Stimulated activated CD4-positive, alpha-beta T cell treated with anti-CD3 and anti-CD28 coated beads, Interleukin-4, amount 100 ng/mL, for 48 hours (primary cell): ENCODE results near the gene PLPP3.

ENCODE experiments used
- DNase-seq, 2 donors: peaks; one replicate each; pipeline ENCODE4 v3.0.0-alpha.2; 2020; ENCODE audit warnings: low read depth in 2 of 2

Gene PLPP3

DNA sequence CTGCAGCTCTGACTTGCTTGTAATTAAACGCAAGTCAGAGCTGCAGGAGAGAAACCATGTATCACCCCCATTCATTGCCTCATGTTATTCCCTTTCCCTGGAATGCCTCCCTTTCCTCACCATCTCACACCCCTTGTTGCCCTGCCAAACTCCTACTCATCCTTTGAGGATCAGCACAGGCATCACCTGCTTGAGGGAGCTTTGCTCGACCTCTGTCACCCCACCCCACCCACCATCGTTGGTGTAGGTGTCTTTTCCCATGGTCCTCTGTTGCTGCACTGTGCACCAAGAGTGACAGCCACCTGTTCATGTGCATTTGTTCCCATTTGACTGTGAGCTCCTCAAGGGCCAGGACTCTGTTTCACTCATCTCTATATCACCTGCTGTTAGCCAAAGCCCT, 117.2 kb downstream of the PLPP3 start:
- no peak for DNase-seq

DNA sequence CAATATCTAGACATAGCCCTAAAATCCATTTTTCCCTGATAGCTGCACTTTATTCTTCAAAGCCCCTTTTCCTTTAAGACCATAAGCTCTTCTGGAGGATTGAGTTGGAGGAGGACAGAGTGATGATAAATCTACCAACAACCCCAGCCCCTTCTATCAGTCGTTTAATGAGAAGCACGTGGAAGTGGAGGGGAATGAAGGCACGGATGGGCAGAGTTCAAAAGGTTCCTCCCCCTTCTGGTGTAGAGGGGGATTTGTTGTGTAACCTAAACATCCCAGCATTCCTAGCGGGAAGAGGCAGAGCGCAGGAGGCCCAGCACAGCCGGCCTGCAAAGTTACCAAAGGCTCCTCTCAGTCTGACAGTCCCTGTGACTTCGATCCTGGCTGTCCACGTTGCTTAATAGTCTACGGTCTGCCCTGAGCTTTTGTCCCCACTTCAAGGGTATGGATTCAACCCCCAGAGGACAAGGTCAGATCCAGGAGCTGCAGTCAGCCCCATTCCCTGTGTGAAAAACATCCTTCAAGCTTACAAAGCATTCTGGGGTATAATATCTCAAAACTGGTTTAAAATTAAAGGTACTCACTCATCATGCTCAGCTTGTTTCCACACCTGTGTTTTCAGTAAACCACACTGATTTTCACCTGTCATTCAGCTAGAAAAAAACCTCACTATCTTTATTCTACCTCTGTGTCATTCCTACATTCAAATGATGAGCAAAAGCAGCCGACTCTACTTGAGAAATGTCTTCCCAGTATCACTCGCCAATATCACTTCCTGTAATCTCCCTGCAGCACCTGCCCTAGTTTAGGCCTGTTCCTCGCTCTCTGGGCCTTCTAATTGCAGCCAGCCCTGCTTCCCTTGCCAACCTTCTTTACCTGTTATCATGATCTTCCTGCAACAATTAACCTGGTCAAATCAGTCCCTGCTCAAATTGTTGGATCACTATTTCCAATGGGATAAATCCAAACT, 117.9 kb downstream of the PLPP3 start:
- DNase-seq = no peak

- DNase-seq = no peak
Measured at GRCh38 chr1:56459260-56459659, 120.1 kb downstream of the PLPP3 start.

DNA sequence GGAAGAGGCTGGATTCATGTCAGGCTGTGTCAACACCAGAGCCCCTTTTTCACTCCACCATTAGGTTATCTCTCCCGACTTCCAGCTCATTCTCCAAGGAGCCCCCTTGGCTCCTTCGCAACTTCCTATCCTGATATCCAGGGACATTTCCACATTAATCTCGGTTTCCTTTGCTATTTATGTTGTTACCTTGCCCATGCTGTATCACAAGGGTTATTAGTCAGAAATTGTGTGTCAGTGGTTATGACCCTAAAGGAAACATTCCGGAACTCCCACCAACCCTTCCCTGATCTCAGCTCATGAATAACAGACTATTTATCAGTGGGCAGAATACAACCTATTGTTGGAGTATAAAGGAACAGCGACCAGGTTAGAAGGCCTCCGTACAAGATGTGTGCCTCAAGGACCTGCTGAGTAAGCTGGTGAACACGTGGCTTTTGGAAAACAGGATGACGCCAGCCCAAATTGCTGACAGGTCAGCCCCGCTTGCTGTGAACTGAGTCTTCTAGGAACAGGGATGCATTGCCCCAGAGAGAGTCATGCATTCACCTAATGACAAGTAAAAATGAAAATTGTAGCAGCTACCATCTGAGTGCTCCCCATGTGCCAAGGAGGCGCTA, 121.5 kb downstream of the PLPP3 start:
- DNase-seq = no peak

- DNase-seq = no peak
Measured at GRCh38 chr1:56456435-56457101, 122.8 kb downstream of the PLPP3 start.

GRCh38 chr1:56453417-56454078, 125.8 kb downstream of the PLPP3 start:
- DNase-seq = no peak

DNA sequence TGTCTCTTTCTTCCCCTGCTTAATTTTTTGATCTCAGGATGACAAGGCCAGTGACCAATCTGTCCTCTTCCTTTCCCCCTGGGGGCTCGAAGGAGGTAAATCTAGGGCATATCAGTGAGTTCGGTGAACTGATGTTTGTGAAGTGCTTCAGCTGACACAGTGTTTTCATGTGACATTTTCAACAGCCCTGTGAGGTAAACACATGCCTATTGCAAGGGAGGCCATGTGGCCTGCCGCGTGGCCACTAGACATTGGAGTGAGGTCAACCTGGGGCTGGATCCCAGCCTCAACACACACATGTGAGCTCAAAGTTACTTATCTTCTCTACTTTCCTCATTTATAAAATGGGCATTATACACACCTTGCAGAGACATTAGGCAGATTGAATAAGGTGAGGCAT, 126.3 kb downstream of the PLPP3 start:
- DNase-seq = no peak

DNA sequence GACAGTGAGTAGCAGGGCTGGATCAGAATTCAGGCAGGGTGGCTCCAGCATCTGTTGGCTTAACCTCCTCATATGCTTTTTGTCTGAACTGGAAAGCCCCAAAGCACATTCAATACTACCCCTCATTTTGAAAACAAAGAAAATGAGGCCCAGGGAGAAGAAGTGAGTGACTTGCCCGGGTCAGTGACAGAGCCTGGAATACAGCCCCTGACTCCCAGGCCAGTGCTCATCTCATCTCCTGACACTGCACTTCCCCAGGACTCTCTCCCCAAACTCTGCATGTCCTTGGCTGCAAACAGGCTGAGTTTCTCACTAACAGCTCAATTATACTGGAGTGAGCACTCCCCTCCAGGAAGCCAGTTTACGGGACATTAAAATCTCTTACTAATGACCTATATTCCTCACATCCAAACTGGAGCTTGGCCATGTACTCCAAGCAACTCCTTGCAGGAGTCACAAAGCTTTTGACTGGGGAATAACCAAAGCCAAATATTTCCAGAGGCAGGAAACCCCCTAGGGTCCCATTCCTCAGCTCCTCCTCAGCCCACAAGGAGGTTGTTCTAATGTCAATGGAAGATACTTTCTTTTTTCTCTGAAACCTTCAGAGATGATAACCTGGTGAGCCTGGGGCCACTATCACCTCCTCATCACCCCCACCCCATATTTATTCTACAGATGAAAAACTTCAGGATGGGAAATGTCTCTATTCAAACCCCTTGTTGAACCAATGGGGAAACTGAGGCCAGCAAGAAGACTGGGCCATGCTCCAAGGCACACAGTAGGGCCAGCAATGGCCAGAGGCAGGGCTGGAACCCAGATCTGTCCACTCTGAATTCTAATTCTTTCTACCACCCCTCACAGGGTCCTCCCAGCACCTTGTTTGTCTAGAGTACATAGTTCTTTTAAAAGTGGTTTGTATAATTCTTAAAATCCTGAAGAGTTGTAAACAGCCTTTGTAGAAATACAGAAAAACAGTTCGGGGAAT, 127.0 kb downstream of the PLPP3 start:
- DNase-seq = no peak

- no peak for DNase-seq
Measured at GRCh38 chr1:56451491-56451890, 127.9 kb downstream of the PLPP3 start.

DNA sequence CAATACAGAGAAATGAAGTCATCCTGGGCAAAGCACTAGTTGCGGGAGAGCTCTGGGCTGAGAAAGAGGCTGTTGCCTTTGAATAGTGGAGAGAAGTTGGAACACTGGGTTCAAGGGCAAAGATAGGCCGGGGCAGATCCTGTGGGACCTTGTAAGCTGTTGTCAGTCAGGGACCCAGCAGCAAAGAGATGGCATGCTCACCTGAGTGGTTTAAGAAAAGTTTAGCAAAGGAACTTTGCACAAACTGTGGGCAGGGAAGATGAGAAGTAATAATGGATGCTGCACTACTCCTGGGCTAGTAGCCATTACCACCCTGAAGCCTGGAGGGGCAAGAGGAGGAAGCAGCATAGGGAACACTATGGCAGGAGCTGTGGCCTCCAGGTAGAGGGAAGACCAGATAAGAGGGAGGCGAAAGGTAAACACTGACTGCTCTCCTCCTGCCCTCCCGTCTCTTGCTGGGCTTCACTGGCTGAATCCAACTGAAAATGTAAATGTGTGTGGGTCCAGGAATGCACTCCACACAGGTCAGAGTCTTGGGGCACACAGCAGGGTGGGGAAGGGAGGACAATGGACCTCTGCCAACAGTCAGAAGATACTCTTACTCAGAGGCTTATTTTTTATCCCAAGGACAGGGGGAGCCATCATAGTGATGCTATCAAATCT, 129.2 kb downstream of the PLPP3 start:
- no peak for DNase-seq

GRCh38 chr1:56448529-56449300, 130.6 kb downstream of the PLPP3 start:
- no peak for DNase-seq

DNA sequence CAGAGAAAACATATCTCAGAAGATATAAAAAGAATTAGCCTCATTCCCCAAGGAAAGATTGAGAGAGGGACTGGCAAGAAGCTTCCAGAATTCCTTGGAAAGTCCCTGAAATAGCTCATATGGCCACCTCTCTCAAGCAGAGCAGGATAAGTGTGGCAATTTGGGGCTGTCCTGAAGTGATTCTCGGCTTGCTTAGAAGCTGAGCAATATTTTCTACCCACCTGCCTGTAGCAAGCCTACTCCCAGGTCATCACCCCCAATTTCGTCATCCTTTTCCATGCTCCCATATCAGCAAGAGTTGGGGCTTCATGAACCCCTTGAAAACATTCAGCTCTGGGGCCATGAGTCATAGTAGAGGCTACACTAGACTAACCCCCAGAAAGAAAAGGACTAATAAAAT, 131.5 kb downstream of the PLPP3 start:
- no peak for DNase-seq

GRCh38 chr1:56446531-56447098, 132.7 kb downstream of the PLPP3 start:
- DNase-seq = no peak

GRCh38 chr1:56444960-56445646, 134.3 kb downstream of the PLPP3 start:
- DNase-seq = no peak
